CD4-positive, alpha-beta T cell treated with Interleukin-15 for 4 hours (primary cell): ENCODE data around the gene ADAM8.

Experiments used
- DNase-seq: peaks from one replicate; pipeline ENCODE4 v3.0.0-alpha.2; 2020; ENCODE audit warnings: low spot score

Gene ADAM8

GRCh38 chr10:133212853-133213494 is 63.7 kb downstream of the ADAM8 start:
- DNase-seq, result no peak
